HG03066 (cell line): ENCODE data around the gene PFAS.
"Not testable (repeated sequence)": the region's sequence is repeated elsewhere in the genome, so short reads cannot be mapped to it uniquely, and the experiment has no call there.

Source experiments
- ATAC-seq: cut with Tn5 transposase; IDR thresholded peaks from one replicate; pipeline ENCODE4 v1.9.1; 2021; ENCODE audit warnings: low read depth; ENCODE audit not compliant: unreplicated experiment

PFAS gene

GRCh38 chr17:8248751-8249607 lies at the start of gene PFAS:
PFAS (plus strand) TSS chr17:8249289; CDS start chr17:8253938, 4,649 bp downstream.
- no peak for ATAC-seq

GRCh38 chr17:8204761-8205555 lies 44.1 kb upstream of the PFAS start:
- ATAC-seq = no peak

GRCh38 chr17:8206536-8206935 lies 42.6 kb upstream of the PFAS start:
- no peak for ATAC-seq

- ATAC-seq = peak; percentile 73
Observed at GRCh38 chr17:8209907-8210760, 39.0 kb upstream of the PFAS start, which contains the start of gene AURKB. AURKB (minus strand) TSS chr17:8210575; CDS start chr17:8210224, 351 bp downstream.

- ATAC-seq = peak; percentile 16
Observed at GRCh38 chr17:8210761-8211458, 38.2 kb upstream of the PFAS start.

- no peak for ATAC-seq
Observed at GRCh38 chr17:8212312-8213180, 36.5 kb upstream of the PFAS start.

- not testable (repeated sequence) for ATAC-seq
Observed at GRCh38 chr17:8214000-8214399, 35.1 kb upstream of the PFAS start.

- ATAC-seq = no peak
Observed at GRCh38 chr17:8220783-8221662, 28.1 kb upstream of the PFAS start.

- ATAC-seq = peak; percentile 33
Observed at GRCh38 chr17:8221663-8222379, 27.3 kb upstream of the PFAS start.

GRCh38 chr17:8222380-8222629 lies 26.8 kb upstream of the PFAS start:
- ATAC-seq = peak; percentile 14

GRCh38 chr17:8222630-8223355 lies 26.3 kb upstream of the PFAS start:
- peak; percentile 22 for ATAC-seq

- no peak for ATAC-seq
Observed at GRCh38 chr17:8223356-8224126, 25.5 kb upstream of the PFAS start.

GRCh38 chr17:8224891-8225812 lies 23.9 kb upstream of the PFAS start:
- ATAC-seq = no peak

- ATAC-seq = no peak
Observed at GRCh38 chr17:8225813-8226535, 23.1 kb upstream of the PFAS start.
